ENCODE results near the gene ZMAT2. TPM values are rescaled to one million over a fixed set of nuclear protein-coding genes. Genes with fewer than 3 reads are reported as not detected.
"Not testable (repeated sequence)": the region's sequence is repeated elsewhere in the genome, so short reads cannot be mapped to it uniquely, and the experiment has no call there.

The ZMAT2 gene
- total and polyA plus RNA-seq, 2 of the 8 experiments (the other 6 are each of a cell fraction or from before 2014, with no cell fraction given): 56.8 to 65.9 TPM

DNA sequence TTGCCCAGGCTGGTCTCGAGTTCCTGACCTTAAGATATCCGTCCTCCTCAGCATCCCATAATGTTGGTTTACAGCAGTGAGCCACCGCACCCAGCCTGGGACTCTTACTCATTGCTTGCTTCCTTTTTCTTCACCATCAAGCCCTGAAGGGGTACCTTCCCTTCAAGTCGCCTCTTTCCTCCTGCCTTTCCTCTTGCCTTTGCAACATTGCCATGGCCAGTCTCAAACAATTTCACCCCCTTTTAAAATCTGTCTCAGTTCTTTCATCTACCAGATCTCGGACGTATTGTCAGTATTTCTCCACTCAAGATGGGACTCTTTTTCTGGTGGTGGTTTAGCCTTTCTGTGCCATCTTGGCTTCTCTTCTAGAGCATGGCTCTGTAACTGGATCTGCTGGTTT is 20.5 kb downstream of the ZMAT2 start:
- H3K18ac ChIP-seq (ENCODE audit: extremely low read depth, low read length); H2BK15ac ChIP-seq (ENCODE audit: low read length); H3K9me3 ChIP-seq (ENCODE audit: insufficient read depth in 2 of 2, low read depth in 1 of 2, low read length in 1 of 2); H3K4me1 ChIP-seq (replicated peaks in 1 of 4; ENCODE audit: control insufficient read depth in 3 of 4, insufficient read depth in 4 of 4, low read length in 3 of 4); H2BK5ac ChIP-seq (ENCODE audit: low read depth, low read length); H3K27ac ChIP-seq (ENCODE audit: low read depth, low read length); H4K20me1 ChIP-seq (replicated peaks in 1 of 2; ENCODE audit: control insufficient read depth in 1 of 2, insufficient read depth in 2 of 2, low read length in 2 of 2); H3K36me3 ChIP-seq (ENCODE audit: control insufficient read depth in 2 of 4, insufficient read depth in 4 of 4, low read length in 3 of 4); H2AK5ac ChIP-seq (ENCODE audit: low read depth, low read length); H3K23me2 ChIP-seq (ENCODE audit: low read depth, low read length); FAIRE-seq; H4K8ac ChIP-seq (ENCODE audit: extremely low read depth, insufficient read depth, low read length); H2BK120ac ChIP-seq (replicated peaks; ENCODE audit: low read depth, low read length); H4K91ac ChIP-seq (replicated peaks; ENCODE audit: insufficient read length, low read length); H3K4me3 ChIP-seq (ENCODE audit: extremely low read depth in 1 of 4, insufficient read depth in 2 of 4, low read depth in 3 of 4, low read length in 4 of 4); H3K79me2 ChIP-seq (ENCODE audit: control insufficient read depth in 1 of 2, insufficient read depth in 2 of 2, low read length in 2 of 2); H2AFZ ChIP-seq (ENCODE audit: low read length); H4K5ac ChIP-seq (ENCODE audit: insufficient read length, low read depth, low read length); H3K9ac ChIP-seq (replicated peaks in 1 of 4; ENCODE audit: extremely low read depth in 1 of 4, low read depth in 3 of 4, low read length in 3 of 4); H3K56ac ChIP-seq (replicated peaks; ENCODE audit: insufficient read length, low read depth, low read length); H3K79me1 ChIP-seq (ENCODE audit: low read depth, low read length); DNase-seq (ENCODE audit: low read depth in 1 of 2, low spot score in 2 of 2); H3K14ac ChIP-seq (ENCODE audit: insufficient read length); H3K4ac ChIP-seq (replicated peaks; ENCODE audit: insufficient read length, low read depth, low read length); H3K27me3 ChIP-seq (replicated peaks in 1 of 4; ENCODE audit: control insufficient read depth in 3 of 4, extremely low read depth in 1 of 4, insufficient read depth in 3 of 4, low read length in 3 of 4); H3K23ac ChIP-seq (ENCODE audit: insufficient read length); H2BK20ac ChIP-seq (ENCODE audit: low read length): not testable (repeated sequence)
- 0 out of 2 replicates have a peak overlapping the region, but pooled peaks have one; percentile 9 for H2BK12ac ChIP-seq (ENCODE audit: low read depth, low read length)
- POLR2A ChIA-PET (ENCODE audit: partially characterized antibody): interaction anchor here (1.0 to 1.9 kb wide), 3 partner anchors 10 to 174 kb away, joined by 3 to 4 read pairs (median 3); partner anchors contain the start of gene EIF4EBP3
- CTCF ChIA-PET (ENCODE audit: partially characterized antibody): interaction anchor here (0.7 to 2.0 kb wide), 13 partner anchors 11 to 216 kb away, joined by 3 to 5 read pairs (median 4); partner anchors contain the start of genes EIF4EBP3, IK, NDUFA2 and PCDHA1
- 0 out of 4 replicates have a peak overlapping the region, but pooled peaks of 1 of the 2 experiments have one; percentile 25 for H3K4me2 ChIP-seq (ENCODE audit: insufficient read depth in 1 of 2, low read depth in 2 of 2, low read length in 2 of 2)
- WGBS, 2 experiments (ENCODE audit: extremely low coverage in 1 of 2, insufficient coverage in 1 of 2, insufficient read length in 1 of 2, insufficient replicate concordance in 2 of 2, low coverage in 1 of 2, low lambda C conversion rate in 2 of 2, missing lambda C conversion rate in 1 of 2): 75% methylated on average over 6 of the region's 6 CpGs; no CpG with 5 or more reads in 1 of the 2 experiments

DNA sequence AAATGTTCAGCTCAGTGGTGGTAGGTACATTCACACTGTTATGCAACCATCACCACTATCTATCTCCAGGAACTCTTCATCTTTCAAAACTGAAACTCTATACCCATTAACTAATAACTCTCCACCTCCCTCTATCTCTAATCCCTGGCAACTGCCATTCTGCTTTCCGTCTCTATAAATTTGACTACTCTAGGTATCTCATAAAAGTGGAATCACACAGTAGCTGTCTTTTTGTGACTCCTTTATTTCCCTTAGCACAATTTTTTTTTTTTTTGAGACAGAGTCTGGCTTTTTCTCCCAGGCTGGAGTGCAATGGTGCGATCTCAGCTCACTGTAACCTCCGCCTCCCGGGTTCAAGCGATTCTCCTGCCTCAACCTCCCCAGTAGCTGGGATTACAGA is 21.1 kb downstream of the ZMAT2 start:
- not testable (repeated sequence) for H3K4me2 ChIP-seq (ENCODE audit: insufficient read depth in 1 of 2, low read depth in 2 of 2, low read length in 2 of 2); H4K91ac ChIP-seq (replicated peaks; ENCODE audit: insufficient read length, low read length); H2BK12ac ChIP-seq (ENCODE audit: low read depth, low read length); H3K27ac ChIP-seq (ENCODE audit: low read depth, low read length); H3K14ac ChIP-seq (ENCODE audit: insufficient read length); H3K79me1 ChIP-seq (ENCODE audit: low read depth, low read length); H3K9ac ChIP-seq (replicated peaks in 1 of 4; ENCODE audit: extremely low read depth in 1 of 4, low read depth in 3 of 4, low read length in 3 of 4); H4K20me1 ChIP-seq (replicated peaks in 1 of 2; ENCODE audit: control insufficient read depth in 1 of 2, insufficient read depth in 2 of 2, low read length in 2 of 2); FAIRE-seq; H3K36me3 ChIP-seq (ENCODE audit: control insufficient read depth in 2 of 4, insufficient read depth in 4 of 4, low read length in 3 of 4); H2BK20ac ChIP-seq (ENCODE audit: low read length); H3K23ac ChIP-seq (ENCODE audit: insufficient read length); H3K4ac ChIP-seq (replicated peaks; ENCODE audit: insufficient read length, low read depth, low read length); H2AK5ac ChIP-seq (ENCODE audit: low read depth, low read length); H3K27me3 ChIP-seq (replicated peaks in 1 of 4; ENCODE audit: control insufficient read depth in 3 of 4, extremely low read depth in 1 of 4, insufficient read depth in 3 of 4, low read length in 3 of 4); H3K23me2 ChIP-seq (ENCODE audit: low read depth, low read length); H4K8ac ChIP-seq (ENCODE audit: extremely low read depth, insufficient read depth, low read length); H3K9me3 ChIP-seq (ENCODE audit: insufficient read depth in 2 of 2, low read depth in 1 of 2, low read length in 1 of 2); H2BK120ac ChIP-seq (replicated peaks; ENCODE audit: low read depth, low read length); H4K5ac ChIP-seq (ENCODE audit: insufficient read length, low read depth, low read length); H3K4me1 ChIP-seq (replicated peaks in 1 of 4; ENCODE audit: control insufficient read depth in 3 of 4, insufficient read depth in 4 of 4, low read length in 3 of 4); DNase-seq (ENCODE audit: low read depth in 1 of 2, low spot score in 2 of 2); H3K4me3 ChIP-seq (ENCODE audit: extremely low read depth in 1 of 4, insufficient read depth in 2 of 4, low read depth in 3 of 4, low read length in 4 of 4); H3K56ac ChIP-seq (replicated peaks; ENCODE audit: insufficient read length, low read depth, low read length); H2BK5ac ChIP-seq (ENCODE audit: low read depth, low read length); H3K18ac ChIP-seq (ENCODE audit: extremely low read depth, low read length); H2AFZ ChIP-seq (ENCODE audit: low read length); H2BK15ac ChIP-seq (ENCODE audit: low read length); H3K79me2 ChIP-seq (ENCODE audit: control insufficient read depth in 1 of 2, insufficient read depth in 2 of 2, low read length in 2 of 2)
- POLR2A ChIA-PET (ENCODE audit: partially characterized antibody): interaction anchor here (1.4 kb wide), 1 partner anchor 10 kb away, joined by 11 read pairs; no protein-coding TSS in a partner anchor
- CTCF ChIA-PET (ENCODE audit: partially characterized antibody): interaction anchor here (0.8 to 1.8 kb wide), 7 partner anchors 11 to 174 kb away, joined by 3 to 8 read pairs (median 4); partner anchors contain the start of genes EIF4EBP3 and PCDHA1
- 83% methylated on average over 5 of the region's 5 CpGs; no CpG with 5 or more reads in 1 of the 2 experiments for WGBS, 2 experiments (ENCODE audit: extremely low coverage in 1 of 2, insufficient coverage in 1 of 2, insufficient read length in 1 of 2, insufficient replicate concordance in 2 of 2, low coverage in 1 of 2, low lambda C conversion rate in 2 of 2, missing lambda C conversion rate in 1 of 2)
